ENCODE measurements around the gene GGA2.

The GGA2 gene

GRCh38 chr16:23424292-23424958 lies 85.9 kb downstream of the GGA2 start:
- TF ChIP-seq TRIM28 (IDR thresholded peaks at IDR 0.05; ENCODE audit: borderline replicate concordance, low read length): no peak
- TF ChIP-seq EGR2 (tag by site-specific recombination; IDR thresholded peaks at IDR 0.05; ENCODE audit: low read depth): 0 out of 2 replicates have a peak, but pooled peaks have one; percentile 40
- no peak for TF ChIP-seq KLF7 (tag by site-specific recombination; IDR thresholded peaks at IDR 0.05; ENCODE audit: borderline replicate concordance)
- TF ChIP-seq ZBTB20 (tag by site-specific recombination; IDR thresholded peaks at IDR 0.05): peak; percentile 46
- peak; percentile 66 for TF ChIP-seq ZFHX2 (tag by site-specific recombination; conservative IDR thresholded peaks at IDR 0.05)
- 0 out of 2 replicates have a peak, but pooled peaks have one; percentile 34 for TF ChIP-seq GLIS1 (tag by site-specific recombination; IDR thresholded peaks at IDR 0.05)
- peak; percentile 68 for TF ChIP-seq ZNF335 (tag by site-specific recombination; conservative IDR thresholded peaks at IDR 0.05)
- peak; percentile 37; the same call in 1 of the 2 replicates for TF ChIP-seq OSR2 (tag by site-specific recombination; IDR thresholded peaks at IDR 0.05)
- Histone ChIP-seq H3K4me3 (ENCODE audit: low read depth, low read length) (no peak overlapping the region), H3K4me1 (ENCODE audit: control insufficient read depth, insufficient read depth, low read length) (peaks cover 3% of the 10 kb centered on the region; the same call in 1 of the 2 replicates), H3K36me3 (ENCODE audit: control insufficient read depth in 2 of 2, insufficient read depth in 1 of 2, low read length in 2 of 2) (peaks cover 5 to 9% of the 10 kb centered on the region in 2 experiments; a peak in 2 of 3 replicates), H3K9me3 (ENCODE audit: control insufficient read depth, insufficient read depth, low read depth, low read length) (no peaks in the 10 kb centered on the region), H3K27ac (ENCODE audit: extremely low read depth, low read depth, low read length) (0 out of 2 replicates have a peak overlapping the region, but pooled peaks have one; percentile 22)
- ChIA-PET CTCF (interaction anchor here (0.5 to 4.8 kb wide), 3 partner anchors 11 to 304 kb away, joined by 4 to 48 read pairs (median 4); no protein-coding TSS in a partner anchor), POLR2A (interaction anchor here (0.7 kb wide), 1 partner anchor 16 kb away, joined by 3 read pairs; no protein-coding TSS in a partner anchor)

- Histone ChIP-seq H3K4me3 (ENCODE audit: low read depth, low read length) (no peak overlapping the region), H3K4me1 (ENCODE audit: control insufficient read depth, insufficient read depth, low read length) (peaks cover 3% of the 10 kb centered on the region; the same call in 1 of the 2 replicates), H3K9me3 (ENCODE audit: control insufficient read depth, insufficient read depth, low read depth, low read length) (no peaks in the 10 kb centered on the region), H3K36me3 (ENCODE audit: control insufficient read depth in 2 of 2, insufficient read depth in 1 of 2, low read length in 2 of 2) (peaks cover 0 to 6% of the 10 kb centered on the region in 2 experiments; a peak in 2 of 3 replicates), H3K27ac (ENCODE audit: extremely low read depth, low read depth, low read length) (peak overlapping the region; percentile 49; the same call in 1 of the 2 replicates)
- ChIA-PET POLR2A (interaction anchor here (0.7 kb wide), 1 partner anchor 15 kb away, joined by 3 read pairs; no protein-coding TSS in a partner anchor), CTCF (interaction anchor here (0.5 to 4.8 kb wide), 2 partner anchors 12 to 303 kb away, joined by 4 to 48 read pairs; no protein-coding TSS in a partner anchor)
- TF ChIP-seq ZNF239 (tag by site-specific recombination; IDR thresholded peaks at IDR 0.05) (no peak), ZNF391 (tag by site-specific recombination; IDR thresholded peaks at IDR 0.05; ENCODE audit: borderline replicate concordance, low read depth) (peak; percentile 85; the same call in 1 of the 2 replicates), PRDM1 (tag by site-specific recombination; IDR thresholded peaks at IDR 0.05) (peak; percentile 79), IKZF3 (tag by site-specific recombination; IDR thresholded peaks at IDR 0.05) (0 out of 2 replicates have a peak, but pooled peaks have one; percentile 31), WT1 (tag by site-specific recombination; IDR thresholded peaks at IDR 0.05) (peak; percentile 99), GLIS2 (tag by site-specific recombination; IDR thresholded peaks at IDR 0.05) (no peak), GFI1B (tag by site-specific recombination; IDR thresholded peaks at IDR 0.05) (peak; percentile 88; the same call in 1 of the 2 replicates), ZNF404 (tag by site-specific recombination; IDR thresholded peaks at IDR 0.05) (no peak), ZIC2 (tag by site-specific recombination; IDR thresholded peaks at IDR 0.05) (peak; percentile 81), ZNF155 (tag by site-specific recombination; IDR thresholded peaks at IDR 0.05) (no peak), ZNF24 (tag by site-specific recombination; IDR thresholded peaks at IDR 0.05) (peak; percentile 90), OVOL3 (tag by site-specific recombination; IDR thresholded peaks at IDR 0.05) (0 out of 2 replicates have a peak, but pooled peaks have one; percentile 45), ZBTB10 (tag by site-specific recombination; IDR thresholded peaks at IDR 0.05) (no peak), ZNF670 (tag by site-specific recombination; IDR thresholded peaks at IDR 0.05; ENCODE audit: low read depth) (no peak)
- TF ChIP-seq, protein P1, sequence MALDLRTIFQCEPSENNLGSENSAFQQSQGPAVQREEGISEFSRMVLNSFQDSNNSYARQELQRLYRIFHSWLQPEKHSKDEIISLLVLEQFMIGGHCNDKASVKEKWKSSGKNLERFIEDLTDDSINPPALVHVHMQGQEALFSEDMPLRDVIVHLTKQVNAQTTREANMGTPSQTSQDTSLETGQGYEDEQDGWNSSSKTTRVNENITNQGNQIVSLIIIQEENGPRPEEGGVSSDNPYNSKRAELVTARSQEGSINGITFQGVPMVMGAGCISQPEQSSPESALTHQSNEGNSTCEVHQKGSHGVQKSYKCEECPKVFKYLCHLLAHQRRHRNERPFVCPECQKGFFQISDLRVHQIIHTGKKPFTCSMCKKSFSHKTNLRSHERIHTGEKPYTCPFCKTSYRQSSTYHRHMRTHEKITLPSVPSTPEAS (tag by site-specific recombination; IDR thresholded peaks at IDR 0.05): 0 out of 2 replicates have a peak, but pooled peaks have one; percentile 16
- TF ChIP-seq, protein P2, sequence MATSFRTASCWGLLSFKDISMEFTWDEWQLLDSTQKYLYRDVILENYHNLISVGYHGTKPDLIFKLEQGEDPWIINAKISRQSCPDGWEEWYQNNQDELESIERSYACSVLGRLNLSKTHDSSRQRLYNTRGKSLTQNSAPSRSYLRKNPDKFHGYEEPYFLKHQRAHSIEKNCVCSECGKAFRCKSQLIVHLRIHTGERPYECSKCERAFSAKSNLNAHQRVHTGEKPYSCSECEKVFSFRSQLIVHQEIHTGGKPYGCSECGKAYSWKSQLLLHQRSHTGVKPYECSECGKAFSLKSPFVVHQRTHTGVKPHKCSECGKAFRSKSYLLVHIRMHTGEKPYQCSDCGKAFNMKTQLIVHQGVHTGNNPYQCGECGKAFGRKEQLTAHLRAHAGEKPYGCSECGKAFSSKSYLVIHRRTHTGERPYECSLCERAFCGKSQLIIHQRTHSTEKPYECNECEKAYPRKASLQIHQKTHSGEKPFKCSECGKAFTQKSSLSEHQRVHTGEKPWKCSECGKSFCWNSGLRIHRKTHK (tag by site-specific recombination; IDR thresholded peaks at IDR 0.05): no peak
- TF ChIP-seq, protein P3, sequence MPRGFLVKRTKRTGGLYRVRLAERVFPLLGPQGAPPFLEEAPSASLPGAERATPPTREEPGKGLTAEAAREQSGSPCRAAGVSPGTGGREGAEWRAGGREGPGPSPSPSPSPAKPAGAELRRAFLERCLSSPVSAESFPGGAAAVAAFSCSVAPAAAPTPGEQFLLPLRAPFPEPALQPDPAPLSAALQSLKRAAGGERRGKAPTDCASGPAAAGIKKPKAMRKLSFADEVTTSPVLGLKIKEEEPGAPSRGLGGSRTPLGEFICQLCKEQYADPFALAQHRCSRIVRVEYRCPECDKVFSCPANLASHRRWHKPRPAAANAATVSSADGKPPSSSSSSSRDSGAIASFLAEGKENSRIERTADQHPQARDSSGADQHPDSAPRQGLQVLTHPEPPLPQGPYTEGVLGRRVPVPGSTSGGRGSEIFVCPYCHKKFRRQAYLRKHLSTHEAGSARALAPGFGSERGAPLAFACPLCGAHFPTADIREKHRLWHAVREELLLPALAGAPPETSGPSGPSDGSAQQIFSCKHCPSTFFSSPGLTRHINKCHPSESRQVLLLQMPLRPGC (tag by site-specific recombination; IDR thresholded peaks at IDR 0.05): peak; percentile 97
- TF ChIP-seq, protein P4, sequence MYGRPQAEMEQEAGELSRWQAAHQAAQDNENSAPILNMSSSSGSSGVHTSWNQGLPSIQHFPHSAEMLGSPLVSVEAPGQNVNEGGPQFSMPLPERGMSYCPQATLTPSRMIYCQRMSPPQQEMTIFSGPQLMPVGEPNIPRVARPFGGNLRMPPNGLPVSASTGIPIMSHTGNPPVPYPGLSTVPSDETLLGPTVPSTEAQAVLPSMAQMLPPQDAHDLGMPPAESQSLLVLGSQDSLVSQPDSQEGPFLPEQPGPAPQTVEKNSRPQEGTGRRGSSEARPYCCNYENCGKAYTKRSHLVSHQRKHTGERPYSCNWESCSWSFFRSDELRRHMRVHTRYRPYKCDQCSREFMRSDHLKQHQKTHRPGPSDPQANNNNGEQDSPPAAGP (tag by site-specific recombination; IDR thresholded peaks at IDR 0.05): peak; percentile 95
Measured at GRCh38 chr16:23423496-23424049, 86.7 kb downstream of the GGA2 start.

Measured in HEK293 (cell line).